ENCODE measurements around the gene ADD1.

- TF ChIP-seq EZH2 (IDR thresholded peaks at IDR 0.05), result no peak
- TF ChIP-seq, protein P1, sequence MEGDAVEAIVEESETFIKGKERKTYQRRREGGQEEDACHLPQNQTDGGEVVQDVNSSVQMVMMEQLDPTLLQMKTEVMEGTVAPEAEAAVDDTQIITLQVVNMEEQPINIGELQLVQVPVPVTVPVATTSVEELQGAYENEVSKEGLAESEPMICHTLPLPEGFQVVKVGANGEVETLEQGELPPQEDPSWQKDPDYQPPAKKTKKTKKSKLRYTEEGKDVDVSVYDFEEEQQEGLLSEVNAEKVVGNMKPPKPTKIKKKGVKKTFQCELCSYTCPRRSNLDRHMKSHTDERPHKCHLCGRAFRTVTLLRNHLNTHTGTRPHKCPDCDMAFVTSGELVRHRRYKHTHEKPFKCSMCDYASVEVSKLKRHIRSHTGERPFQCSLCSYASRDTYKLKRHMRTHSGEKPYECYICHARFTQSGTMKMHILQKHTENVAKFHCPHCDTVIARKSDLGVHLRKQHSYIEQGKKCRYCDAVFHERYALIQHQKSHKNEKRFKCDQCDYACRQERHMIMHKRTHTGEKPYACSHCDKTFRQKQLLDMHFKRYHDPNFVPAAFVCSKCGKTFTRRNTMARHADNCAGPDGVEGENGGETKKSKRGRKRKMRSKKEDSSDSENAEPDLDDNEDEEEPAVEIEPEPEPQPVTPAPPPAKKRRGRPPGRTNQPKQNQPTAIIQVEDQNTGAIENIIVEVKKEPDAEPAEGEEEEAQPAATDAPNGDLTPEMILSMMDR (IDR thresholded peaks at IDR 0.05), result no peak
- no peak for TF ChIP-seq EZH2phosphoT487 (IDR thresholded peaks at IDR 0.05)
Observed at GRCh38 chr4:2882341-2882740, 38.7 kb downstream of the ADD1 start.

Measured in neural progenitor cell (in vitro differentiated cells).